SK-N-MC (cell line): ENCODE data around the gene KAZN.

ENCODE experiments used
- EZH2 ChIP-seq: fragments of 200-600 bp; sonication (generic); IDR thresholded peaks from one replicate; pipeline ENCODE4 v1.6.1; 2017; ENCODE audit warnings: antibody characterized with exemption
- POLR2AphosphoS5 ChIP-seq: IDR thresholded peaks from 2 replicates; pipeline ENCODE4 v1.6.1; 2012; ENCODE audit warnings: mild to moderate bottlenecking, low read depth, low read length, borderline replicate concordance

- TF ChIP-seq POLR2AphosphoS5 (no peak), EZH2 (no peak)
Observed at GRCh38 chr1:14549897-14550620, 48.4 kb upstream of the KAZN start.
